Measurements from ENCODE around the gene ARID1A. TPM values are rescaled to one million over a fixed set of nuclear protein-coding genes. Genes with fewer than 3 reads are reported as not detected.

The ARID1A gene
- total and polyA plus RNA-seq, 9 of the 15 experiments (the other 6 are each of a cell fraction or from before 2014, with no cell fraction given), result 8.3 to 88.3 (median 22.5) TPM

DNA sequence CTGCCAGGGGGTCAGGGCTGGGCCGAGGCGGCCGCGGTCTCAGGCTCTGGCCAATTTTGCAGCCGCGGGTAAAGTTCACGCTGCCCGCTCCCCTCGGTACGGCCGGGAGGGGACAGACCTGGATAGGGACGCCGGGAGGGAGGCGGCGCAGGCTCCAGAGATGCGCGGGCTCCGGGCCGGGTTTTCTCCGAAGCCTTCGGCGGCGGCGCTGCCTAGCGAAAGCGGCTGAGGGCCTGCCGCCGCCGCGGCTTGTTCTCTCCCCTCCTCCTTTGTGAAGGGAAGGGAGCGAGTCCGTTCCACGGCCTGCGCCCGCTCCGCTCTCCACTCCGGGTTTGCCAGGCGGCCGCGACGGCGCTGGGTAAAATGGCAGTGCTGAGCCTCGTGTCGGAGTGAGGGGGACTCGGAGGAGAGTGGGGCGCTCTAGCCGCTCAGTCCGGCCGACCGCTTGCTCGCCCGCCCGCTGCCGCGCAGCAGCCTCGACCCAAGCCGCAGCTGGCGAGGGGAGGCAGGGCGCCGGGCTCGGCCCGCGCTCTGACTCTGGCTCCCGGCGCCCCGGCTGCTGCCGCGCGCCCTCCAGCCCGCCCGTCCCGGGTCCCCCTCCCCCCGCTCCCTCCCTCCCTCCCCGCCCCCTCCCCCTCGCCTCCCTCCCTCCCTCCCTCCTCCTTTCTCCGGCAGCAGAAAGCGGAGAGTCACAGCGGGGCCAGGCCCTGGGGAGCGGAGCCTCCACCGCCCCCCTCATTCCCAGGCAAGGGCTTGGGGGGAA, at the start of gene ARID1A (continued):
- TF ChIP-seq CBX8 (IDR thresholded peaks at IDR 0.05; ENCODE audit: borderline replicate concordance, extremely low read depth, low read depth, low read length, poor library complexity, severe bottlenecking), result no peak
- no peak for TF ChIP-seq COPS2 (conservative IDR thresholded peaks at IDR 0.05)
- peak; percentile 96 for TF ChIP-seq CBX1 (IDR thresholded peaks at IDR 0.05; ENCODE audit: low read depth)
- TF ChIP-seq ZNF583 (CRISPR knock-in tag; IDR thresholded peaks at IDR 0.05), result peak; percentile 90
- TF ChIP-seq, protein P1, sequence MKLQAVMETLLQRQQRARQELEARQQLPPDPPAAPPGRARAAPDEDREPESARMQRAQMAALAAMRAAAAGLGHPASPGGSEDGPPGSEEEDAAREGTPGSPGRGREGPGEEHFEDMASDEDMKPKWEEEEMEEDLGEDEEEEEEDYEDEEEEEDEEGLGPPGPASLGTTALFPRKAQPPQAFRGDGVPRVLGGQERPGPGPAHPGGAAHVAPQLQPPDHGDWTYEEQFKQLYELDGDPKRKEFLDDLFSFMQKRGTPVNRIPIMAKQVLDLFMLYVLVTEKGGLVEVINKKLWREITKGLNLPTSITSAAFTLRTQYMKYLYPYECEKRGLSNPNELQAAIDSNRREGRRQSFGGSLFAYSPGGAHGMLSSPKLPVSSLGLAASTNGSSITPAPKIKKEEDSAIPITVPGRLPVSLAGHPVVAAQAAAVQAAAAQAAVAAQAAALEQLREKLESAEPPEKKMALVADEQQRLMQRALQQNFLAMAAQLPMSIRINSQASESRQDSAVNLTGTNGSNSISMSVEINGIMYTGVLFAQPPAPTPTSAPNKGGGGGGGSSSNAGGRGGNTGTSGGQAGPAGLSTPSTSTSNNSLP (IDR thresholded peaks at IDR 0.05; ENCODE audit: borderline replicate concordance, low read depth, low read length), result peak; percentile 43; the same call in 1 of the 2 replicates
- peak; percentile 58; the same call in 1 of the 2 replicates for TF ChIP-seq CBX5 (IDR thresholded peaks at IDR 0.05; ENCODE audit: borderline replicate concordance, low read depth)
- no peak for TF ChIP-seq NFE2L1 (tag; IDR thresholded peaks at IDR 0.05; ENCODE audit: borderline replicate concordance, low read depth)
- no peak for TF ChIP-seq ZNF778 (CRISPR knock-in tag; IDR thresholded peaks at IDR 0.05)
- peak; percentile 97 for TF ChIP-seq XRCC5 (IDR thresholded peaks at IDR 0.05; ENCODE audit: low read depth, low read length)
- TF ChIP-seq NFYB (IDR thresholded peaks at IDR 0.05; ENCODE audit: extremely low read depth, insufficient read length), result no peak
- TF ChIP-seq HEY1 (CRISPR knock-in tag; IDR thresholded peaks at IDR 0.05; ENCODE audit: borderline replicate concordance), result peak; percentile 57; the same call in 1 of the 2 replicates
- 0 out of 2 replicates have a peak, but pooled peaks have one; percentile 21 for TF ChIP-seq ZNF232 (CRISPR knock-in tag; IDR thresholded peaks at IDR 0.05)
- no peak for TF ChIP-seq GTF3C2 (IDR thresholded peaks at IDR 0.05; ENCODE audit: borderline replicate concordance, extremely low read depth, insufficient read length)

Data from K562 (cell line).